GM10847 (cell line): ENCODE measurements around the gene THAP4.

Source experiments
- POLR2A ChIP-seq: IDR thresholded peaks from 2 replicates; pipeline ENCODE4 v1.6.1; 2011; ENCODE audit not compliant: insufficient read length; ENCODE audit errors: extremely low read depth

THAP4 gene

GRCh38 chr2:241545106-241545505 is 91.9 kb downstream of the THAP4 start:
- no peak for TF ChIP-seq POLR2A

- no peak for TF ChIP-seq POLR2A
These were observed 94.7 kb downstream of the THAP4 start for GRCh38 chr2:241542278-241542605.

GRCh38 chr2:241541564-241542277 is 95.2 kb downstream of the THAP4 start:
- no peak for TF ChIP-seq POLR2A

GRCh38 chr2:241540771-241541561 is 96.0 kb downstream of the THAP4 start:
- TF ChIP-seq POLR2A: no peak

DNA sequence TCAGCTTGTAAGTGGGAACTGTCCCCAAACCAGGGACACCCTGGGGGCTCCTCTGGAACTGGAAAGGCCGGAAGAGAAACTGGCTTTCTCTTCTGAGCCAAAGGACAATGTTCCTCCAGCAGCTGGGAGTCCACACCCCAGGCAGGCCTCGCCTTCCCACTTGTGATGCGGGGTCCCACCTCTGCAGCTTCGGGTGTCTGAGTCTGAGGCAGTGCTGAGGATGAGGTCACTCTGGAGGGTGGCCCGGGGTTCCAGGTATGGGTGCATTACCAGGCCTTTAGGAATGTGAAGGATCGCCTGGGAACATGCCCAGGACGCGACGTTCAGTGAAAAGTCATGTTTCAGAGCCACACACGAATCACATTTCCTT is 96.6 kb downstream of the THAP4 start:
- TF ChIP-seq POLR2A: no peak

- no peak for TF ChIP-seq POLR2A
These were observed 97.2 kb downstream of the THAP4 start for GRCh38 chr2:241539616-241540374.

GRCh38 chr2:241538838-241539615 is 97.9 kb downstream of the THAP4 start:
- TF ChIP-seq POLR2A: no peak

GRCh38 chr2:241535871-241536655 is 100.9 kb downstream of the THAP4 start:
- no peak for TF ChIP-seq POLR2A

- no peak for TF ChIP-seq POLR2A
These were observed 102.1 kb downstream of the THAP4 start for GRCh38 chr2:241534701-241535375.
